Dedifferentiated amniotic fluid mesenchymal stem cell (primary cell): ENCODE data around the gene KCNQ1.

Experiments used
- DNase-seq: peaks from one replicate; pipeline ENCODE4 v3.0.0-alpha.2; 2016; ENCODE audit errors: extremely low spot score

The KCNQ1 gene

DNA sequence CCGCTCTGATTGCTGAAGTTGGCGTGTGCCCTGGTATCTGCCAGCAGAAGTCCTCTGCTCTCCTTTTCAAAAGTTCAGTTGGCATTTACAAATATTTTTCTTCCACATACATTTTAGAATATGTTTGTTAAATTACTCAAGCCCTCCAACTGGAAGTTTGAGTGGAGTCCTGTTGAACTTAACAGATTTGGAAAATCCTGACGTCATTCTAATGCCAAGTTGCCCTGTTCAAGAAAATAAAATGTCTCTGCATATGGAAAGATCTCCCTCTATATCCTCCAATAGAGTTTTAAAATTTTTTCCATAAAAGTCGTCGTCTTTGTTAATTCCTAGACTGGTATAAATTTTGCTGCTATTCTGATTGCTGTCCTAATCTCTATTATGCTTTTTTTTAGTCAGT, 251.6 kb downstream of the KCNQ1 start:
- DNase-seq = no peak

DNA sequence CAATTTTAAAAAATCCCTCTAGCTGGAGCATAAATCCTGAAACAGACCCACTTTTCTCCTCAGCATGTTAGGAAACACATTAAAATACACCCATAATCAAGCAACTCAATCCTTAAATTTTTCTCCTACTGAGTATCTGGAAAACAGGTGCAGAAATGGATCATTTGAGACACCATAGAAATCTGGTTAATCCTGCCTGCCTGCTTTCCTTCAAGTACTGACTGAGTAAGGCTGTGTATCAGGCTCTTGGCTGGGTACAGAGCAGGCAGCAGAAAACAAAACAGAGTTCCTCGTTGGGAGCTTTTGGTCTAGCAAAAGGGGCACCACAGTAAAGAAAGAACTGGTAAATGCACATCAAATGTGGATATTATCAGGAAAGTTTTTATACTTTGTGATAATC, 253.1 kb downstream of the KCNQ1 start:
- DNase-seq = no peak

DNA sequence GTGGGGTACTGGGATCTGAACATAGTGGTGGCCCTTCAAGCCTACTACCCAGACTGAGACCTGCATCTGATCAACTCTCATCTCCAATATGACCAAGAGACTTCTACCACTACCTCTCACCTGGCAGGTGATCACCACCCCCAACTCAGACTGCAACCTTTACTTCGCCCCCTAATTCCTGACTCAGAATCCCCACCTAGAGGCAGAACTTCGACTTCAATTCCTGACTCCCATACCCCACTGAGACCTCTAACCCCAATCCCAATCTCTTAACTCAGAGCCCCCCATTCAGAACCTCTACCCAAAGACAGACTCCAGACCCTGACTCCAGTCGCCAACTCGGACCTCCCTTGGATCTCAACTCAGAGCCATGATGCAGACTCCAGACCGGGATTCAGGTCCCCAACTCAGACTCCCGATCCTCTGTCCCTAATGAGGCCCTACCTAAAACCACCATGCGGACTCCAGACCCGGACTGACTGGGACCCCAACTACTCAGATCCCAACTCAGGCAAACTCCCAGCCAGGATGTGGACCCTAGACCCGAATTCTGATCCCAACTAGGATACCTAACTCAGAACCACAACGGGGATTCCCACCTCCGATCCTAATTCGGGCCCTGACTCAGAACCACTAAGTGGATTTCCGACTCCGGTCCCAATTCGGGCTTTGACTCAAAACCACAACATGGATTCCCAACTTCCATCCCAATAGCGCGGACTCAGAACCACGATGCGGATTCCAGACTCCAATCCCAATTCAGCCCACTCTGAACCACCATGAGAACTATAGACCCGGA, 253.8 kb downstream of the KCNQ1 start:
- no peak for DNase-seq

DNA sequence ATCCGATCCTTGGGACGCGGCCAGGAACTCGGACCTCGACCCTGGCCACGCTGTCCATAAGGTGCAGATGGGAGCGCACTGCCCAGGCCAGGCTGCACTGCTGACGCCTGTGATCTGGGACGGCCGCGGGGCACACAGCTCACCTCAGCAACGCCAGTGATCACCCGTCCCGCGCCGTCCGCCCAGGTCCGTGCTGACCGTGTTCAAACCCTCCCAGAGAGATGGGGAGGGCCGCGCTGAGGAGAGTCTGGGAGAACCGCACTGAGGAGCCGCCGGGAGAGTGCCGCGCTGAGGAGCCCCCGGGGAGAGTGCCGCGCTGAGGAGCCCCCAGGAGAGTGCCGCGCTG, 254.3 kb downstream of the KCNQ1 start:
- DNase-seq = no peak

DNA sequence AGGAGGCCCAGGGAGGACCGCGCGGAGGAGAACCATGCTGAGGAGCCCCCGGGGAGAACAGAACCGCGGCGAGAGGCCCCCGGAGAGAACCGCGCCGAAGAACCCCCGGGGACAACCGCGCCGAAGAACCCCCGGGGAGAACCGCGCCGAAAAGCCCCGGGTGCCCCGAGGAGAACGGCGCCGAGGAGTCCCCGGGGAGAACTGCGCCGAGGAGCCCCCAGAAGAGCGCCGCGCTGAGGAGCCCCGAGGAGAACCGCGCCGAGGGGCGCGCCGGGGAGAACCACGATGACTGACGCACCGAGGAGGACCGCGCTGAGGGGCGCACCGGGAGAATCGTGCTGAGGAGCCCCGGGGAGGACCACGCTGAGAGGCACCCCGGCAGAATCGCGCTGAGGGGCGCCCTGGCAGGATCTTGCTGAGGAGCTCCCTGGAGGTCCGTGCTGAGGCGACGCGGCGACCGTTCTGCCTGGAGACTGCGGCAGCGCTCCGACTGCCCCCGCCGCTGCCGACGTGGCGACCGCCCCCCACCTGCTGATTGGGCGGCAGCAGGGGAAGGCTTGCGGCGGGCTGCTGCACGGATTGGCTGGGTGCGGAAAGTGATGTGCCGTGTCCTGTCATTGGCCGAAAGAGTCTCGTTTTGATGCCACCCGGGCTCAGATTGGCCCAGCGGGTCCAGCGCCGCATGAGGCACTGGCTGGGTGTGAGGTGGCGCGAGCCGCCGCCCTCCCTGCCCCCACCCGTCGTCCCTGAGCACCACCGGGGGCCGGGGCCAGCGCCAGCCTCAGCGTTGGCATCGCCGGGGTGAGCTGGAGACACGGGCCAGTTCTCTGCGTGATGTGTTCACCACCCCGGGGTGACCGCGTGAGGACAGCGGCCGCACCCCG, 255.0 kb downstream of the KCNQ1 start, which contains the start of gene KCNQ1OT1:
TSS of gene KCNQ1OT1 (minus strand) at position 464 of the 884 bp plus-strand sequence.
- peak; percentile 86 for DNase-seq

DNA sequence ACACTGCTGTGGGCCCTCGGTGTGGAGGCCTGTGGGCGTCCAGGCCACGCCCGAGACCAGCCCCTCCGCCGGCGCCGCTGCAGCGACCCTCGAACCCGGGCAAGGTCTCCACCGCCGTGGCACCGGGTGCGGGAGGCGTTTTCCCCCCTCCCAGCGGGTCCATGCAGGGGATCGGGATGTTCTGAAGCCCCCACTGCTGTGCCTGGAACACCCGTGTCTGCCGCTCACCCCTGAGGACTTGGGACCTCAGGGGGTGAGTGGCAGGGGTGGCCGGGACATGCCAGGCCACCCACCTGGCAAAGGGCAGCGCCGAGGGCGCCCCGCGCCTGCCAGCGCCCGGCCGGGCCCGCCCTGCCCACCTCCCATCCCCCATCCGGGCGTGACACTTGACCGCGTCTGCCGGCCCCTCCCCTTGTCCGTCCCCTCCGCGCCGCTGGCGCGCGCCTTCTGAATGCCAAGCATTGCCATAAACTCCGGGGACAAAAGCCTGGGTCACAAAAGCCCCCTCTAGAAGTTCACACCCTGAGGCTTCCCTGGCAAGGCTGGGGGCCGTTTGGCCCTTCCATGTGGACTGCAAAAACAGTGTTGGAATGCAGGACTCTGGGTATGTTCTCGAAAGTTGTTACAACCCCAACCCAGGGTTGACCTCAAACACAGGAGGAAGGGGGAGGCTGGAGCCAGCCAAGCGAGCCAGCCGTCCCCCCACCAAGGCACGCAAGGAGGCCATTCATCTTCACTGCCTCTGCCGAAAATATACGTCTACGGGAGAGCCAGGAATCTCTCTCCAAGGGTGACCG, 255.8 kb downstream of the KCNQ1 start:
- DNase-seq = no peak

DNA sequence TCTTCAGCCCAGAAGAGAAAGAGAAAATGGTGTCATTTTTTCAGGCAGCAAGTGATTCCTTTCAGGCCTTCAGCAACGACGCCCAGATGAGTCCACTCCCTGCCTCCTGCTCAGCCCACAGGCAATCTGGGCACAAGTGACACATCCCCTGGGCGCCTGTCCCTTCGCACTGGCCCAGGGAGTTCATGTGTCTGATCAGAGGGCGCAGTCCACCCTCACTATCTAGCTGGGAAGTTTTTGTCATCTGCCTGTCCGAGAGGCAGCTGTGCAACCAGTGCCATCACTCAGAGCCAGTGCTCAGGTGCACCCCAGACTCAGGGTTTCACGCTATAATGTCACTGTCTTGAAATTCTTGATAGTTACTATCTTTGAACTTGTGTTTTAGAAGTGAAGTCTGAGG, 256.4 kb downstream of the KCNQ1 start:
- no peak for DNase-seq

DNA sequence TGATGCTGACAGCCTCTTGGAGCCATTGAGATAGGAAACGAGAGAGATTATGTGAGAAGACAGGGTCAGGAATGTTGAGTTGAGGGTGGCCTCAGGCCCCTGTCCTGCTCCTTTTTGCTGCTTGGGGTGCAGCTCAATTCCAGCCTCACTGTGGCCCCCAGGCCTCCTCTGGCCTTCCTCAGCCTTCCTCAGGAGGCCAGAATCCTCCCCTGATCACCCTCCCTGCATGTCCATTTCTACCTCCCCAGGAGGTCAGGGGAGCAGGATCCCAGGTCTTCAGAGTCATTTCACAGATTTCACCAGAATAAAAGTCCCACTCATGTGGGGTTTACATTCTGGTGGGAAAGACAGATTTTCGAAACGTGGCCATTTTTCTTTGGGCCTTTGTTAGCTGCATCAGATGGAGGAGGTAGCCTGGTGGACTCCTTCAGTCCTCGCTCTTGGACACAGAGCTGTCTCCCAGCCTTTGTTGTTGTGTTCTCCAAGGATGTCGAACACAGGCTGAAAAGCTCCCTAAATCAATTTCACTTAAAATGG, 257.2 kb downstream of the KCNQ1 start:
- DNase-seq = no peak

DNA sequence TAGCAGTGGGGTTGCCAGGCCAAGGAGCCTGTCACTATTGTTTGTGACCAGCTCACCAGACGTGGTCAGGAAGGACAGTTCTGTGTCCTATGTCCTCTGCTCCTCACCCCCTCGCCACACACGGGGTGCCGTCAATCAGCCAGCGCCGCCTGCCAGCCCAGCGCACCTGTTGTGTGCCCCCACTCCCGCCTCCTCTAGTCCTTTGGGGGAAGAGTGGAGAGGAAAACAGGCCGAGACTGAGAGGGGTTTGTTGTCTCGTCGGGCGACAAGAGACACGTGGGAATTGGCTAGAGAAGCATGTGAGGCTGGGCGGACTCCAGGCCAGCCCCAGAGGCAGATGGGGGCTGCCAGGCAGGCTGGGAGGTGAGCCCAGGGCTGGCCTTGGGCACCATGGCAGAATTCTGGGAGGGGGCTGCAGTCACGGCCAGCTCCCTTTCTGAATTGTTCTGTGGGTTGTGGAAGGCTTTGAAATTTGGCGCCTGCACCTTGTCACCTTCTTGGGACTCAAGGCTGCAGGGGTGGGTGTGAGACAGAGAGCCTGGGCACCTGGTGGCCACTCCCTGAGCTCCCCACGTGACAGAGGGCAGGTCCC, 258.1 kb downstream of the KCNQ1 start:
- no peak for DNase-seq

DNA sequence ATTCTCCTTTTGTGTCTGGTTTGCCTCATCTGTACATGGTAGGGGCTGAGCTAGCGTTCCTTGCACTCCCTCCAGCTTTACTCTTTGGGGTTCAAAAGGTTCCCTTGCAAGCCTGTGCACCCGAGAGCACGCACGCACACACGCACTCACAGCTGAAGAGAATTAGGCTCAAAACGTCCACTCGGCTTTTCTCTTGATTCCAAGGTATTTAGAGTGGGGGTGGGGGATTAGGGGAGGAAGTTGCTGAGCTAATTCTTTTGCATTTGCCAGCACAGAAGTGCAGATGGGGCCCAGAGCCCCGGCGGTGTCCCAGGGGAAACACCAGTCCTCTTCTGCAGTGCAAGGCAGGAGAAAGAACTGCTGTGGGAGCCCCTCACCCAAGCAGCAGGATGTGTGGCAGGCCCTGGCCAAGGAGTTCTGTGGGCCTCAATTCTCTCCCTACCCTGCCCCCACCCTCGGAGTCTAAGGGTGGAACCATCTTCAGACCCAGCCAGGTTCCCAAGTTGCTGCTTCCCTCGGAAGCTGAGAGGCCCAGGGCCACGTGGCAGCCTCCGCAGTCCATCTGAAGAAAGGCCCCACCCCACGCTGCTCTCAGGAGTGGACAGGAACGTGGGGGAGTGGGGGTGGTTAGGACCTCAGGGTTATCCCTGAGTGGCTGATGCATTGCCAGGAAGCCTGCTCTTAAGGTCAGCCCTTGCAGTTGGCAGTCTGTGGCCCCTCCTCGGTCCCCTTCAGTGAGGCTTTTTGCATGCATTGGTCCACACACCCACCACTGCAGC, 258.7 kb downstream of the KCNQ1 start:
- DNase-seq = no peak

DNA sequence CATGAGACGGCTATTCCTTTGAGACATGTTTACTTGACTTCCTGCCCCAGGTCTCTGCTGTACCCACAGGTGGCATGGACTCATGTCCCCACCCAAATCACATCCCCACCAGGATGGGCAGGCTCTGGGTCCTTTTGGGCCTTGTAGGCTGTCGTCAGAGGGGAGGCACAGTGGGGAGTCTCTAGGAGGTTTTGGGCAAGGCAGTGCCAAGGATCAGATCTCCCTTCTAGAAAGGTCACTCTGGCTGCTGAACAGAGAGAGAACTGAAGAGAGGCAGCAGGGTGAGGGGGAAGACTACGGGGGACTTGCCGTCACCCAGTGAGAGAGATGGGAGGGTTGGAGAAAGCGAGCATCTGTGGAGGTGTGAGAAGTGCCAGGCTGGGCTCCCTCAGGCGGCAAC, 259.5 kb downstream of the KCNQ1 start:
- no peak for DNase-seq

DNA sequence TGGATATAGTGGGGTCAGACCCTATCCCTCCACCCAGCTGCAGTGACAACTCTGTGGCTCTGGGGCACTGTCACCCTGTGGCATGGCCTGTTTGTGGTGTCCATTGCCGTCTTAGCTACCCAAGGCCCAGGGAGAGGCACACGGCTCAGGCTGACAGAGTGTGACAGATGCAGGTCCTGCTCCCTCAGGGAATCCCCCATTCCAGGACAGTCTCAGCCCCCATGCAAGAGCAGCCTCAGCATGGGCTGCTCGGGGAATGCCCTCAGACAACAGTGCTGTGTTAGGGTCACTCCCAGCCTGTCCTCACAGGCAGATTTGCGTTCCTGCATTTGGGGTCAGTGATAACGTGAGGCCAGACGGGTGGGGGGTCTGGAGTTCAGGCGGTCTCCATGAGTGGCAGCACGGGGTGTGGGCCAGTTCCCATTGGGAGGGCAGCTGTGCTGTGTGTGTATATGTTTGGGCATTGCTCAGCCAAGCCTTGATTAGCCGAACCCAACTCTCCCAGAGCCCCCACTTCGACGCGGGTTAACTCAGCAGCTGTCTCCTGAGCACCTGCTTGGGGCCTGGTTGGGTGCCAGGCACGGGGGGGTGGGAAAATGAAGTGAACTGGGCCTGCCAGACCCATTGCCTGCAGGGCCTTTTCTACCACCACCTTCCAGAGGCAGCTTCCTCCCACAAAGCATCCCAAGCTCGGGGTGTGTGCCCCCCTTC, 260.2 kb downstream of the KCNQ1 start:
- DNase-seq = no peak

DNA sequence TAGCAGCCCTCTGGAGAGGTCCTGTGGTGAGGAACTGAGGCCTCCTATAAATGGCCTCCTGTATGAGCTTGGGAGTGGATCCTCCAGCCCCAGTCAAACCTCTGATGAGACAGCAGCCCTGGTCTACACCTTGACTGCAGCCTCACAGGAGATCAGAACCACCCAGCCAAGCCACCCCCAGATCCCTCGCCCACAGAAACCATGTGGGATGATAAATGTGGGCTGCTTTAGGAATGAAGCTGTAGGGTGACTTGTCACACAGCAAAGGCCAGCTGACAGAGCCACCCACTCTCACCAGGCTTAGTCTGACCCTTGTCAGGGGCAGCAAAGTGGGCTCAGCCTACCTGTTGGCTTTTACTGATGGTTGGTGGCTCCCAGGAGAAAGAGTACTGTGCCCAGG, 261.5 kb downstream of the KCNQ1 start:
- no peak for DNase-seq

DNA sequence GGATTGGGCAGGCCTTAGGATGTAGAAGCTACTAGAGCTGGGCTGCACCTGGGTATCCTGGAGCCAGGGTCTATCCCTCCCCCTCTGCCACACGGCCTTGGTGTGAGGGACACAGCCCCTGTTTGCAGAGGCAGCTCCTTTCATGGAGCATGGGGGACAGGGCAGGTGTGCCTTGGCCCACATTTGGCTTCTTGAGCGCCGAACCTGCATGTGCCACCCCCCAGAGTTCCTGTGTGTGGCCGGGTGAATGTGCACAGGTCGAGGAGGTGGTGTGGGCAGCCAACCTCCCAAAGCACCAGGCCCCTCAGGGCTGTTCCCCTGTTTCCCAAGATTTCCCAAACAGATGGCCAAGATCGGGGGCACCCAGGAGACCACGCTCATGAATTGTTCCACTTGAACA, 262.9 kb downstream of the KCNQ1 start:
- DNase-seq = no peak

DNA sequence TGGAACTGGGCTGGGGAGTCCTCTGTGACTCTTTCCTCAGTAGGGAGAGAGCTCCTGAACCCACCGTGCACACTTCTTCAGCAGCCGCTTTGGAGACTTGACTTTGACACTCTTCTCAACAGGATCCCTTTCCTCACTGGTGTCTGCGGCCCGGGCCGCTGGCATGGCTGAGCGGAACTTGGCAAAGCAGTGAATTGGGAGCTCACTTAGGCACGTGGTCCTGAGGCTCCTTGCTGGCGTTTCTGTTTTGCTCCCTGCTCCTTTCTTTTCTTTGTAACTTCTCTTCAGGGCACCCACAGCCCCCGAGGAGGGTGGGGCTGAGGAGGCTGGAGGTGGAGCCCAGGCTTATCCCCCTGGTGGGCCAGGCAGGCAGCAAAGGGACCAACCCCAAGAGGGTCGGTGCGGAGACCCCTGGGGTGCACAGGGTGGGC, 263.4 kb downstream of the KCNQ1 start:
- peak; percentile 20 for DNase-seq

DNA sequence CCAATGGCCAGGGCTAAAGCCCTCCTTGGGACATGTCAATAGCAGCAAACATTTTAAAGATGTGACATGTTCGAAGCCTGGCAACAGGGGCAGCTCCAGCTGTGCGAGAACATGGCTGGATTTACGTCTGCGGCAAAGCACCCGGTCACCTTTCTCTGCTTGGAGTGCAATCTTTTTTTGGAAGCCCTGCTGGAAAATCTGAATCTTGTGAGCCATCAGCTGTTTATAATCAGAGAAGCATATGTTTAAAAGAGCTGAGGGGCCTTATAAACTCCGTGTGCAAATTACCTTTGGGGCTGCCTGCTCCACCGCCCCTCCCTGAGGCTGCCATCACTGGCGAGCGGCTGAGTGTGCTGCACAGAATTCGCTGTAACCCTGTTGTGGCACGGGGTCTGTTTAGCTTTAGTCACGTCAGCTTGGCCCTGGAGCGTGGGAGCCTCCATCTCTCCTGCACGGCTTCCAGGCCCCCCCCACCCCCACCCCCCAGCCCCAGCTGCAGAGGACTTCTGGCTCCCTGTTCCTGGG, 264.0 kb downstream of the KCNQ1 start:
- DNase-seq = no peak

DNA sequence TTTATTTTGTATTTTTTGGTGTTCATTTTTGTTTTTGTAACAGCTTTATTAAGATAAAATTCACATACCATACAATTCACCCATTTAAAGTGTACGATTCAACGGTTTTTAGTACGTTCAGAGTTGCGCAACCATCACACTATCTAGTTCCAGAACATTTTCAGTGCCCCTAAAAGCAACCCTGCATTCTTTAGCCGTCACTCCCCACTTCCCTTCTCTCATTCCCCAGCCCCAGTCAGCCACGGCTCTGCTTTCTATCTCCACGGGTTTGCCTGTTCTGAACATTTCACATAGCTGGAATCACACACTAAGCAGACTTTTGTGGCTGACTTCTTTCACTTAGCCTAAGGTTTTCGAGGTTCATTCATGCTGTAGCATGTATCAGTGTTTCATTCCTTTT, 264.6 kb downstream of the KCNQ1 start:
- DNase-seq = peak; percentile 18

DNA sequence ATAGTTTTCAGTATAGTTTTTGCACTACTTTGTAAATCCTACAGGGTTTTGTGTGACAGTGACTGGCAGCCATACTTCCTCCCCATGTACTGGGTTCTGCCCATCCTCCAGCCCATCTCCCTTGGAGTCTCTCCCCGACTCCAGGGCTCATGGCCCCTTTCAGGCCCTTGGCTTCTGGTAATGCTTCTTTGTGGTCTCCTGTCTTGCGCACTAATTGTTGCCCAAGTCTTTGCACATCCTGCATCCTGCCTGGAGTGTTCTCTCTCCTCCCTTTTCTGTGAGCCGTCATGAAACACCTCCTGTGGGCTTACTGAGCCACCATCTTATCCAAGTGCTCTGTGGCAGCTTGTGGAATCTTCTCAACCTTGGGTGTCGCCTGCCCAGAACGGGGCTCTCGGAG, 266.4 kb downstream of the KCNQ1 start:
- DNase-seq = no peak

DNA sequence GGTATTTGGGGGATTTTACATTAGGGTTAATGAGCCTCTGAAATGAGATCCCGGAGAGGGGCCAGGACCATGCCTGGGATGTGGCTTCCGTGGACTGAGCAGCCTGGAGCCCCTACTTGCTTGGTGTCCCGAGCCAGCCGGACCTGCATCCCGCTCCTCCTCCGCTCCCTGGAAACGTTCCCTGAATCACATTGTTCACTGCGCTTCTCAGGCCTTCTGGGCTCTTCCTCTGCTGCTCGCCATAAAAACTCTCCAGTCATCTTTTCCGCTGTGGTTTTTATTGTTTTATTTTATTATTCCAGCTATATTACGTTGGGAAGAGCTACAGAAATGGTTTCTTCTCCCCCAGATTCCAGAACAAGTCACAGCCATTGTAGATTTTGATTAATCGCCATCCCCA, 268.3 kb downstream of the KCNQ1 start:
- no peak for DNase-seq
